Coronary artery (tissue), 2 donors: Measurements from ENCODE around the gene SOCS1.
"Not testable (repeated sequence)": the region's sequence is repeated elsewhere in the genome, so short reads cannot be mapped to it uniquely, and the experiment has no call there.

Source experiments
- DNase-seq: peaks from one replicate; pipeline ENCODE4 v3.0.0-alpha.2; 2017; ENCODE audit warnings: low spot score
- H3K27ac ChIP-seq, 2 donors: fragments of 200-600 bp; sonication (generic); one replicate each; pipeline ENCODE4 v1.5.1; 2016 to 2019
- H3K4me3 ChIP-seq: fragments of 200-600 bp; sonication (generic); 2 replicates; pipeline ENCODE4 v1.5.1; 2016; ENCODE audit warnings: mild to moderate bottlenecking, moderate library complexity
- TF ChIP-seq, protein P1 (sequence below): fragments of 200-600 bp; sonication (generic); IDR thresholded peaks from one replicate; pipeline ENCODE4 v1.5.1; 2019; ENCODE audit warnings: antibody characterized with exemption

Gene SOCS1

DNA sequence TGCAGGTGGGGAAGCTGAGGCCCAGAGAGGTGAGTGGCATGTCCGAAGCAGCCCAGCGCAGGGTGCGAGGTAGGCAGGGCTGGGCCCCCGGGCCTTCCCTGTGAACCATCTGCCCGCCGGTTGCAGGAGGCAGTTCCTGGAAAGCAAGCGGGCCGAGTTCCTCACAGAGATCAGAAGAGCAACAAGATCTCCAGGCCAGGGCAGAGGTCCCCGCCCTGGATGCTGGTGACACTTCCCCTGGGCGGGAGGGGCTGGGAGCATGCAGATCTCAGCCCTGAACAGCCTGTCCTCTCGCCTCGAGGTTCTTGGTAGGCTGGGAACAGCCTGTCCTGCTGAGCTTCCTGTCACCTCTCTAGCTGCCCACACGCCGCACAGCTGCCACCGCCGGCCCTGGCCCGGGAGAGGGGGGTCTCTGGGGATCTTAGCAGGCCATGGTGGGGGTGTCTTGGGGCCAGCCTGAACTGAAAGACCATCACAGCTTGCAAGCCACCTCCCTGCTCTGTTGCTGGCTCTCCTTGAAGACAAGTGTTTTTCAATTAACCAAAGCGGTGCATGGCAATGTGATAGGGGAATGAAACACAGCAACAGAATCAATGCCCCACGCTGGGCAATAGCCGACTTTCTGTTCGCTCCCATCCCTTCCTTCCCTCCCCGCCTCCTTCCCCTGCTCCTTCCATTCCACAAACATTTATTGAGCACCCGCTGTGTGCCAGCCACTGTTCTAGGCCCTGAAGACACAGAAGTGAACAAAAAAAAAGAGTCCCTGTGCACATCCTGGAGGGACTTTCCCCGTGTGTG, 31.7 kb downstream of the SOCS1 start:
- peak overlapping the region; percentile 16 to 58 for H3K27ac ChIP-seq
- DNase-seq: no peak
- no peak overlapping the region for H3K4me3 ChIP-seq
- TF ChIP-seq, protein P1, sequence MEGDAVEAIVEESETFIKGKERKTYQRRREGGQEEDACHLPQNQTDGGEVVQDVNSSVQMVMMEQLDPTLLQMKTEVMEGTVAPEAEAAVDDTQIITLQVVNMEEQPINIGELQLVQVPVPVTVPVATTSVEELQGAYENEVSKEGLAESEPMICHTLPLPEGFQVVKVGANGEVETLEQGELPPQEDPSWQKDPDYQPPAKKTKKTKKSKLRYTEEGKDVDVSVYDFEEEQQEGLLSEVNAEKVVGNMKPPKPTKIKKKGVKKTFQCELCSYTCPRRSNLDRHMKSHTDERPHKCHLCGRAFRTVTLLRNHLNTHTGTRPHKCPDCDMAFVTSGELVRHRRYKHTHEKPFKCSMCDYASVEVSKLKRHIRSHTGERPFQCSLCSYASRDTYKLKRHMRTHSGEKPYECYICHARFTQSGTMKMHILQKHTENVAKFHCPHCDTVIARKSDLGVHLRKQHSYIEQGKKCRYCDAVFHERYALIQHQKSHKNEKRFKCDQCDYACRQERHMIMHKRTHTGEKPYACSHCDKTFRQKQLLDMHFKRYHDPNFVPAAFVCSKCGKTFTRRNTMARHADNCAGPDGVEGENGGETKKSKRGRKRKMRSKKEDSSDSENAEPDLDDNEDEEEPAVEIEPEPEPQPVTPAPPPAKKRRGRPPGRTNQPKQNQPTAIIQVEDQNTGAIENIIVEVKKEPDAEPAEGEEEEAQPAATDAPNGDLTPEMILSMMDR: no peak

DNA sequence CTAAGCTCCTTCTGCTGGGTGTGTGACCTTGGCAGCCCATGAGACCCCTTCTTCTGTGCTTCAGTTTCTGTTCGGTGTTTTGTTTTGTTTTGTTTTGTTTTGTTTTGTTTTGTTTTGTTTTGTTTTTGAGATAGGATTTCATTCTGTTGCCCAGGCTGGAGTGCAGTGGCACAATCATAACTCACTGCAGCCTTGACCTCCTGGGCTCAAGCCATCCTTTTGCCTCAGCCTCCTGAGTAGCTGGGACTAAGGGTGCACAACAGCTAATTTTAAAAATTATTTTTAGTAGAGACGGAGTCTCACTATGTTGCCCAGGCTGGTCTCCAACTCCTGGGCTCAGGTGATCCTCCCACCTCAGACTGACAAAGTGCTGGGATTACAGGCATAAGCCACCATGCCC, 35.5 kb downstream of the SOCS1 start:
- H3K27ac ChIP-seq, H3K4me3 ChIP-seq, DNase-seq: not testable (repeated sequence)

GRCh38 chr16:11219178-11219577, 36.8 kb downstream of the SOCS1 start:
- DNase-seq: no peak
- no peak overlapping the region for H3K27ac ChIP-seq
- TF ChIP-seq, protein P1: no peak
- no peak overlapping the region for H3K4me3 ChIP-seq

GRCh38 chr16:11218604-11218962, 37.4 kb downstream of the SOCS1 start:
- DNase-seq: no peak
- no peak overlapping the region for H3K4me3 ChIP-seq
- H3K27ac ChIP-seq: no peak overlapping the region
- TF ChIP-seq, protein P1: no peak

GRCh38 chr16:11217651-11218603, 38.1 kb downstream of the SOCS1 start:
- no peak overlapping the region for H3K27ac ChIP-seq
- DNase-seq: no peak
- TF ChIP-seq, protein P1: no peak
- H3K4me3 ChIP-seq: no peak overlapping the region

DNA sequence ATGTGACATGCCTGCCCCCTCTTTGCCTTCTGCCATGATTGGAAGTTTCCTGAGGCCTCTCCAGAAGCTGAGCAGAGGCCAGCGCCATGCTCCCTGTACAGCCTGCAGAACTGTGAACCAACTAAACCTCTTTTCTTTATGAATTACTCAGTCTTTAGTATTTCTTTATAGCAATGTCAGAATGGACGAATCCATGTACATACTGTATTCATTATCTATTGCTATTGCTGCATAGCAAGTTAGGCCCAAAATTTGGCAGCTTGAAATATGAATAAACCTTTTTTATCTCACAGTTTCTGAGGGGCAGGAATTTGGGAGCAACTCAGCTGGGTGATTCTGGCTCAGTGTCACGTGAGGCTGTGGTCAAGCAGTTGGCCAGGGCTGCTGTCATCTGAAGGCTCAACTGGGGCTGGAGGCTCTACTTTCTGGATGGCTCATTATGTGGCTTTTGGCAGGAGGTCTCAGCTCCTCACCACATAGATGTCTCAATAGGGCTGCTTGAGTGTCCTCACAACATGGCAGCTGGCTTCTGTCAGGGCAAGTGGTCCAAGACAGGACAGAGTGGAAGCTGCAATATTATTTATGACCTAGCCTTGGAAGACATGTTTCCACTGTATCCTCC, 40.0 kb downstream of the SOCS1 start:
- Histone ChIP-seq H3K27ac (no peak overlapping the region), H3K4me3 (no peak overlapping the region)
- DNase-seq: no peak
- TF ChIP-seq, protein P1: no peak

GRCh38 chr16:11213799-11214198, 42.2 kb downstream of the SOCS1 start:
- no peak for DNase-seq
- no peak overlapping the region for H3K4me3 ChIP-seq
- TF ChIP-seq, protein P1: no peak
- no peak overlapping the region for H3K27ac ChIP-seq
